GM21515 (cell line): ENCODE results near the gene EXOC6B.

ENCODE experiments used
- ATAC-seq: cut with Tn5 transposase; IDR thresholded peaks from one replicate; pipeline ENCODE4 v1.9.1; 2021; ENCODE audit not compliant: unreplicated experiment

The EXOC6B gene

GRCh38 chr2:72386288-72386687 lies 439.5 kb downstream of the EXOC6B start:
- no peak for ATAC-seq

- ATAC-seq: no peak
Observed at GRCh38 chr2:72378753-72379348, 447.0 kb downstream of the EXOC6B start.

GRCh38 chr2:72367530-72368225 lies 458.2 kb downstream of the EXOC6B start:
- no peak for ATAC-seq

DNA sequence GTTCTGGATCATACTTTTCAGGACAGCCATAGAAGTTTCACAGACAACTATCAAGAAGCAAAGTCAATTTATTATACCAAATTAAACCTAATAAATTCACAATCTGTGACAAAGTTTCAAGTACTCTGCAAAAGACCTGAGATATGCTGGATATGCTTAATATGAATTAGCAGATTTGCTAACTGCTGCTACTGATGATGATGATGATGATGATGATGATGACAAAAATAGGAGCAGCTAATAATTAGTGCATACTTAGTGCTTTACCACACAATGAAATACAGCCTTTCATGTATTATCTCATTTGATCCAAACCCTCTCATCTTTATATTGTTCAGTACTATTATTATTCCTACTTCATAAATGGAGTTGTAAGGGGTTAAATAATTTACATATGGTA lies 462.4 kb downstream of the EXOC6B start:
- ATAC-seq: no peak

DNA sequence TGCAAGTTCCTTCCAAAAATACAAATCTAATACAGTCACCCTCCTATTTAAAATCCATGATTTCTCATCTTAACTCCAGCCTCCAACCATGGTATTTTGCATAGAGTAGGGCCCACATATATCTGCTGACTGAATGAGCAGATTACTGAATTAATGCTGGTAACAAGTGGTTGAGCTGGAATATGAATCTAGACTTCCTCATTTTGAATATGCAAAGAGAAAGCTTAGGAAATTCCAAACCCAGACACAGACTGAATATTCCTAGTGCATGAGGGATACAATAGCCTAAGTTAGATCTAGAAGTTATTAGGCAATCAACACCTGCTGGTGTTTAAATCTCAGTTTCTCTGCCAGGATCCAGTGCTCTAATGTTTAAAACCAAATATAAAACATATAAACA lies 463.1 kb downstream of the EXOC6B start:
- ATAC-seq: no peak

DNA sequence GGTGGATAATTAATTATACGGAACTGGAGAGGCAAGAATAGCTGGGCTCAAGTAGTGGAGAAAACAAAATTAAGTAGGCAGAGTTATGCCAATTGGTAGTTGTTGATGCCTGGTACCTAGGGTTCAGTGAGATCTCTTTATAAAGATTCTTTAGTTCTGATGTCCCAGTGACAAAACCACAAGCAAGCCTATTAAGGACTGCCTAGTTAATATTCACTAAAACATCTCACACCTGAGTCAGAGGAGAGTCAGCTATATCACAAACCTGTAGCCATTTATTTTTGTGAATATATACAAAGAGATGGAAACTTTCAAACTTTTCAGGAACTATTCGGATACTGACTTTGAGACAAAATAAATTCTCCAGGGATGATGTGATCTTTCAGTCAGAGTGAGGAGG lies 464.3 kb downstream of the EXOC6B start:
- ATAC-seq: no peak

DNA sequence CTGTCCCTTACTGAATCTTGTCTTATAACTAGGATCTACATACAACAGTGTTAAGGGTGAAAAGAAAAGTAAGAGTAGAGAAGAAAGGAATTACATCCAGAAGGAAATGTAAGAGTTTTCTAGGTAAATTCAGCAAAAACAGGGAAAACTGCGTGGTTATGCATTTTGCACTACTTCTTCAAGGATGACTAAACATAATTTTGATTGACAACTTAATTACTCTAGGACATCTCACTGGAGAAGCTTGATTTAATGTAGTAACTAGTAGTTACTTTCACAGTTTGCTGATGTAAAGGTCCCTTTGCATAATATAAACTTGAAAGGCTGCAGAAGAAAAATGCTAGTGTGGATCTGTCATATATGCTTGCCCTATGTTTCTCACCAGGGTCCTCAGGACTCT lies 464.8 kb downstream of the EXOC6B start:
- ATAC-seq: no peak

DNA sequence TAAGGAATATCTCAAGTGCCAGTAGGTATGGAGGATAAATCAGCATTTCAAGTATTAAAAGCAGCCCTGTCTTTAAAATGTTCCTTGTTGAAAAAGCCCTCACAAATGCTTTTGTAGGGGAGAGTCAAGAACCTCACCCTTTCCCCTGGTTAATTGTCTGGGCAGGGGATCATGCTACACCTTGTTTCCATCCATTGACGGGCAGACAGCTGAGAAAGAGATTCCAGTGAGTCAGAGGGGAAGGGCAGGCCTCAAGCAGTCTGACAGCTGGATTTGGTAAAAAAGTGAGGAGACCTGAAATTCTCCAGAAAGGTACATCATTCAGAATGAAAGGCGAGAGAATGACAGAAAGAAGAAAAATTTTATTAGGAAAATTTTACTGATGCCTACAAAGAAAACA lies 475.0 kb downstream of the EXOC6B start:
- no peak for ATAC-seq

DNA sequence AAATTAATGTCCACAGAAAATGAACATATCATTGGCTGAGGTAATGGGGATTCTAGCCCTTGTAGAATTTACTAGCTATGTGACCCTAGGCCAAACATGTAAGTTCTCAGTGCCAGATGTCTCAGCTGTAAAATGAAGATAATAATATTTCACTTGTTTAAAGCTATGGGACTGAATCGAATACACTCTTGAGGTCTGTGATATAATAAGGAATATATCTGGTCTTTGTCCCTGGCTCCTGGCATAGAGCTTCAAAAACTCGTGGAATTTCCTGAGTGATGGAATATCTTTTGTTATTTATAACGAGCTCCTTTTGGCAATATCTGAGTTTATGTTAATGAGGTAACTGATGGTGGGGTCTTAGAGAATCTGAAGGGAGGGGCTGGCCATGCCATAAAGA lies 476.8 kb downstream of the EXOC6B start:
- no peak for ATAC-seq

GRCh38 chr2:72347081-72347480 lies 478.8 kb downstream of the EXOC6B start:
- ATAC-seq: no peak

DNA sequence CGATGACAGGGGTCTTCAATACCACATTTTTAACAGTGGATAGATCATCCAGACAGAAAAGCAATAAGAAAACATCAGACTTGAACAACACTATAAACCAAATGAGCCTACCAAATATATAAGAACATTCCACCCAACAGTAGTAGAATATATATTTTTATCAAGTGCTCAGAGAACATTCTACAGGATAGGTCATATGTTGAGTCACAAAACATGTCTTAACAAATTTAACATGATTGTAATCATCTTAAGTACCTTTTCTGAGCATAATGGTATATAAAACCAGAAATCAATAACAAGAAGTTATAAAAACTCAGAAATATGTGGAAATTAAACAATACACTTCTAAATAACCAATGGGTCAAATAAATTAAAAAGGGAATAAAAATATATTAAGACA lies 484.2 kb downstream of the EXOC6B start:
- ATAC-seq: no peak

- no peak for ATAC-seq
Observed at GRCh38 chr2:72340665-72341064, 485.2 kb downstream of the EXOC6B start.

DNA sequence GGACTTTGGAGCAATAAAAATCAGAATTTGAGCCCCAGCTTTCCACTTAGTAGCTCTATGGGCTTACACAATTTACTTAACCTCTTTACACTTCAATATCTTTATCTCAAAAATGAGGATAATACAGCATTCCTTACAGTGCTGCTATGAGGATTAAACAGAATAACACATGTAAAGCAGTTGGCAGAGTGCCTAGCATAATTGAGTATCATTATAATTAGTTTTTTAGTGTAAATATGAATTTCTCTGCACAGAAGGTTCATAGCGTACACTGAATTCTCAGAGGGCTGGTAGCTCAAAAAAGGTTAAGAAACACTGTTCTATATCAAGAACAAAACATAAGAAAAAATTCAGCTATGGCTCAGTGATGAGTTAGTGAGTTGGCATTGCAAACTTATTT lies 487.8 kb downstream of the EXOC6B start:
- ATAC-seq: no peak

DNA sequence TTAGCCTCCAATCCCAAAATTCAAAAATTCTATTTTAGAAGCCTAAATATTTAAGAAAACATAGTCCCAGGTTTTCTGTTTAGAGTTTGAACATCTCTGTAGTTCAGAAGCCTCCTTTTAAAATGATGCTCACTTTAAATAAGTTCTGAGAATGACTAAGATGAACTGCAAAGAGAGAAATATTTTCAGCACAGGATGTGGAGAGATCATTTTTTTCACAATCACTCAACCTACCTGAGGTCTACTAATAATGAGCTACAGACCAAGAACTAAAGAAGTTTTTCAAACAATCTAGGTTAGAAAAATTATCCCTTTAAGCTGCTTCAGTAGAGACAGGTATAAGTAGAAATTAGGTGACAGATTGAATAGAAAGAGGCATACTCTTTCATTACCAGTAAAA lies 493.1 kb downstream of the EXOC6B start:
- ATAC-seq: no peak

DNA sequence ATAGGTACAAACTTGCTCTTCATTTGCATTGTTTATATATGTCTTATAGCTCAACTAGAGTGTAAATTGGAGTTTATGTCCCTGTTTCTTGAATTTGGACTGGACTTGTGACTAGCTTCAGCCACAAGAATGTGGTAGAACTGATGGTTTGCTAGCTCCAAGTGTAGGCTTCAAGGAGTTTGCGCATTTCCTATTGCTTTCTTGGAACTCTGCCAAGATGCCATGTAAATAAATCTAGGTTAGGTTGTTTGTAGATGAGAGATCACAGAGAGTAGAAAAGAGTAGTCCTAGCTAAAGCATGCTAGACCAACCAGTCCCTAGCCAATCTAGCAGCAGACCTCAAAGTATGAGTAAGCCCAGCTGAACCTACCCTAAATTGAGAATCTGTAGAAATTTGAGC lies 495.2 kb downstream of the EXOC6B start:
- no peak for ATAC-seq

DNA sequence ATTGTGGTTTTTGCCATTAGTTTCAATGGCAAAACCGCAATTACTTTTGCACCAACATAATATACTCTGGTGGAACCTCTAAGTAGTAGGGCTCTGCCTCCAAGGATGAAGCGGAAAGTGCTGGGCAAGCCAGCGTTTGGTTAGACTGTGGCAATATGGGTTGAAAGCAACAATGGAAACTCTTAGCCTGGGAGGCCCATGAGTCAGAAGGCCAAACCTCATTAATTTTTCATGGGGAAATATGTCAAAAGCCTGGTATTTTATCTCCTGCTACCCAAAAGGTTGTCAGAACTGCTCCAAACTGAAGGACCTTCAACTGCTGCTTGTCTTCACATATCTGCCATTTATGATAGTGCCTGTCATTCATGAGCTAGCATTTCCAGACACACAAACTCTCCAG lies 499.1 kb downstream of the EXOC6B start:
- no peak for ATAC-seq

- ATAC-seq: no peak
Observed at GRCh38 chr2:72325592-72326422, 500.0 kb downstream of the EXOC6B start.

GRCh38 chr2:72316774-72317173 lies 509.1 kb downstream of the EXOC6B start:
- no peak for ATAC-seq

DNA sequence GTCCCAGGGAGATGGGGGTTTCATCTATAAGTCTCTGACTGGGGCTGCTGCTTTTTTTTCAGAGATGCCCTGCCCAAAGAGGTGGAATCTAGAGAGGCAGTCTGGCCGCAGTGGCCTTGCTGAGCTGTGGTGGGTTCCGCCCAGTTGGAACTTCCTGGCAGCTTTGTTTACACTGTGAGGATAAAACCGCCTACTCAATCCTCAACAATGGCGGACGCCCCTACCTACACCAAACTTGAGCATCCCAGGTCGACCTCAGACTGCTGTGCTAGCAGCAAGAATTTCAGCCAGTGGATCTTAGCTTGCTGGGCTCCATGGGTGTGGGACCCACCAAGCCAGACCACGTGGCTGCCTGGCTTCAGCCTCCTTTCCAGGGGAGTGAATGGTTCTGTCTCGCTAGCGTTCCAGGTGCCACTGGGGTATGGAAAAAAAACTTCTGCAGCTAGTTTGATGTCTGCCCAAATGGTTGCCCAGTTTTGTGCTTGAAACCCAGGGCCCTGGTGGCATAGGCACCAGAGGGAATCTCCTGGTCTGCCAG lies 525.6 kb downstream of the EXOC6B start:
- ATAC-seq: no peak

DNA sequence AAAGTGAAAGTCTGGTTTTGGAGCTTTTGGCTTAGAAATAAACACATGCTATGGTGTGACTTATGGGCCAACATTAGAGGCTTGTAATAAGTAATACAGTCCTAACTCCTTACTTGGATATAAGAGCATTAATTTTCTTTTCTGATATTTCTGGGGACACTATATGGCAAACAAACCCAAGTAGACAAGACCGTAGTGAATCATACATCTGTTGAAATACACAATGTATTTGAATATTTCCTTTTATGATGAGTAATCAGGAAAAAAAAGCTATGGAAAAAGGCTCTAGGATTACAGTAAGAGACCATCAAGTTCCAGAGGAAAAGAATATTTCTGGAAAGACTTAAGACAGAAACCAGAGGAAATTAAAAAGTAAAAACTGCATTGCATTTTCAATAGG lies 532.2 kb downstream of the EXOC6B start:
- ATAC-seq: no peak

DNA sequence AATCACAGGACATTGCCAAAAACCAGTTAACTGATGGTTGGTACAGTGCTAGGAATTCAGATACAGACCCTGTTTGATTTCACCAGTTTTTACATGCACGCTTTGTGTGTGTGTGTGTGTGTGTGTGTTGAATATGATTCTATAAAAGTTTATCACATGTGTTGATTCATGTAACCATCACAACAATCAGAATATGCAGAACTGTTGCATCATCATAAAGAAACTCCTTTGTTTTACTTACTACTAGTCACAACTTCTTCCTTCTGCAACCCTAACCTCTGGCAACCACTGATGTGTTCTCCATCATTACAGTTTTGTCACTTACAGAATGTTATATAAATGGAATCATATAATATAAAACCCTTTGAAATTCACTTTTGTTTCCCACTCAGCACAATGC lies 533.4 kb downstream of the EXOC6B start:
- no peak for ATAC-seq

- no peak for ATAC-seq
Observed at GRCh38 chr2:72291059-72291458, 534.8 kb downstream of the EXOC6B start.
